Thyroid gland (tissue), 4 donors: ENCODE results near the gene TDRD1. TPM values are rescaled to one million over a fixed set of nuclear protein-coding genes. Genes with fewer than 3 reads are reported as not detected.
A peak's percentile ranks its signal among the peaks of the same experiment; 100 is the strongest.

Source experiments
- DNase-seq, 2 donors: peaks; one replicate each; pipeline ENCODE4 v3.0.0-alpha.2; 2019
- H3K27ac ChIP-seq, 3 donors: fragments of 200-600 bp; sonication (generic); 1 replicate in 2 of 3; 2 replicates in 1 of 3; pipeline ENCODE4 v1.5.1; 2016 to 2019; ENCODE audit warnings: mild to moderate bottlenecking in 1 of 3, moderate library complexity in 1 of 3
- H3K27me3 ChIP-seq: fragments of 200-600 bp; sonication (generic); one replicate; pipeline ENCODE4 v1.5.1; 2019
- H3K36me3 ChIP-seq, 2 donors: fragments of 200-600 bp; sonication (generic); one replicate each; pipeline ENCODE4 v1.5.1; 2016 to 2019
- H3K4me1 ChIP-seq, 2 donors: fragments of 200-600 bp; sonication (generic); one replicate each; pipeline ENCODE4 v1.5.1; 2017 to 2019
- H3K4me3 ChIP-seq, 3 donors: fragments of 200-600 bp; sonication (generic); replicated peaks in 1 of 3; 1 replicate in 2 of 3; 2 replicates in 1 of 3; pipeline ENCODE4 v1.5.1; 2016; ENCODE audit warnings: mild to moderate bottlenecking in 1 of 3
- H3K9me3 ChIP-seq: fragments of 200-600 bp; sonication (generic); one replicate; pipeline ENCODE4 v1.5.1; 2017
- CTCF ChIP-seq, 6 experiments: fragments of 200-600 bp in 3 of 6; fragments of 450-650 bp in 3 of 6; sonication (generic) in 3 of 6; IDR thresholded peaks; one replicate each; pipeline ENCODE4 v1.5.1; 2016 to 2019; ENCODE audit warnings: antibody characterized with exemption in 6 of 6, mild to moderate bottlenecking in 2 of 6, inconsistent platforms in 1 of 6, moderate library complexity in 1 of 6
- POLR2A ChIP-seq, 2 donors: fragments of 450-650 bp; IDR thresholded peaks; one replicate each; pipeline ENCODE4 v1.6.1; 2017; ENCODE audit warnings: antibody characterized with exemption in 2 of 2, mild to moderate bottlenecking in 2 of 2, moderate library complexity in 1 of 2
- WGBS, 2 donors: methylation state at CpG; one replicate each; pipeline ENCODE4 v1.1.5; 2017; 5-methylcytosine and 5-hydroxymethylcytosine counted together
- intact Hi-C: fragments of 100-400 bp; cut with DNase I; formaldehyde crosslinking; loops from one replicate; pipeline ENCODE4 v1.15.1; 2023
- total RNA-seq, 4 donors: library from RNA; depleted of rRNA; stranded (reverse); fragments of >200 nt; gene quantifications; one replicate each; pipeline ENCODE4 v1.2.3, GENCODE V29; 2016

Gene TDRD1
- total RNA-seq, 4 donors from 2014 or later: 0.22 to 0.67 TPM; not detected in 2

GRCh38 chr10:114266521-114266920, 87.4 kb downstream of the TDRD1 start:
- TF ChIP-seq CTCF (IDR thresholded peaks at IDR 0.05) (no peak), POLR2A (IDR thresholded peaks at IDR 0.05) (no peak)
- WGBS, 2 donors: 22 to 26% methylated on average over 5 of the region's 5 CpGs
- Histone ChIP-seq H3K9me3 (no peaks in the 10 kb centered on the region), H3K36me3 (no peaks in the 10 kb centered on the region), H3K4me1 (peaks cover 8 to 15% of the 10 kb centered on the region in 2 donors), H3K27me3 (no peaks in the 10 kb centered on the region), H3K27ac (peak overlapping the region; percentile 15 to 59 (median 41)), H3K4me3 (no peak overlapping the region)
- peak; percentile 51 to 65 for DNase-seq
- intact Hi-C loops: no loop called here

- Histone ChIP-seq H3K36me3 (no peaks in the 10 kb centered on the region), H3K9me3 (no peaks in the 10 kb centered on the region), H3K27ac (peak overlapping the region in 1 of 3 donors; percentile 13), H3K27me3 (no peaks in the 10 kb centered on the region), H3K4me1 (peaks cover 8 to 10% of the 10 kb centered on the region in 2 donors), H3K4me3 (no peak overlapping the region)
- peak; percentile 87 to 91 for DNase-seq
- no peak for TF ChIP-seq POLR2A (IDR thresholded peaks at IDR 0.05)
- TF ChIP-seq CTCF (IDR thresholded peaks at IDR 0.05): no peak
- intact Hi-C loops: no loop called here
- WGBS, 2 donors: 69 to 72% methylated on average over 3 of the region's 3 CpGs
These were observed 92.1 kb downstream of the TDRD1 start for GRCh38 chr10:114271075-114271778.

- DNase-seq: no peak
- no peaks in the 10 kb centered on the region for H3K9me3 ChIP-seq
These were observed 92.6 kb downstream of the TDRD1 start for GRCh38 chr10:114271779-114272167.

GRCh38 chr10:114272696-114273095, 93.5 kb downstream of the TDRD1 start:
- TF ChIP-seq CTCF (IDR thresholded peaks at IDR 0.05): no peak
- TF ChIP-seq POLR2A (IDR thresholded peaks at IDR 0.05): no peak
- Histone ChIP-seq H3K9me3 (no peaks in the 10 kb centered on the region), H3K27ac (no peak overlapping the region), H3K4me1 (peaks cover 0 to 6% of the 10 kb centered on the region in 2 donors), H3K27me3 (no peaks in the 10 kb centered on the region), H3K4me3 (no peak overlapping the region), H3K36me3 (no peaks in the 10 kb centered on the region)
- intact Hi-C loops: no loop called here
- WGBS, 2 donors: 92 to 97% methylated on average over 6 of the region's 6 CpGs
- DNase-seq: no peak

More at GRCh38 chr10:114271779-114272167, 92.6 kb downstream of the TDRD1 start:
- peaks cover 2 to 6% of the 10 kb centered on the region in 2 donors for H3K4me1 ChIP-seq
- H3K27me3 ChIP-seq: no peaks in the 10 kb centered on the region
- no peak for TF ChIP-seq POLR2A (IDR thresholded peaks at IDR 0.05)
- no peak for TF ChIP-seq CTCF (IDR thresholded peaks at IDR 0.05)
- no peak overlapping the region for H3K4me3 ChIP-seq
- no peaks in the 10 kb centered on the region for H3K36me3 ChIP-seq
- WGBS, 2 donors: 40 to 53% methylated on average over 4 of the region's 4 CpGs
- no peak overlapping the region for H3K27ac ChIP-seq
- intact Hi-C loops: no loop called here

- H3K27ac ChIP-seq: no peak overlapping the region
- no peak overlapping the region for H3K4me3 ChIP-seq
- intact Hi-C loops: no loop called here
- no peaks in the 10 kb centered on the region for H3K36me3 ChIP-seq
- peaks cover 0 to 6% of the 10 kb centered on the region in 2 donors for H3K4me1 ChIP-seq
- H3K27me3 ChIP-seq: no peaks in the 10 kb centered on the region
- no peak for TF ChIP-seq POLR2A (IDR thresholded peaks at IDR 0.05)
- TF ChIP-seq CTCF (IDR thresholded peaks at IDR 0.05): no peak
- H3K9me3 ChIP-seq: no peaks in the 10 kb centered on the region
- 79 to 90% methylated on average over 3 of the region's 3 CpGs for WGBS, 2 donors
- no peak for DNase-seq
These were observed 94.8 kb downstream of the TDRD1 start for GRCh38 chr10:114273910-114274309.
